ENCODE measurements around the gene ABCB9.

Gene ABCB9

GRCh38 chr12:122981587-122982476, 15.6 kb upstream of the ABCB9 start:
- DNase-seq (ENCODE audit: low read depth), result no peak

GRCh38 chr12:122981036-122981471, 14.8 kb upstream of the ABCB9 start:
- DNase-seq (ENCODE audit: low read depth), result peak; percentile 44

- DNase-seq (ENCODE audit: low read depth), result peak; percentile 75
Observed at GRCh38 chr12:122980183-122981035, 14.1 kb upstream of the ABCB9 start, which contains the start of gene ARL6IP4. ARL6IP4 (plus strand) TSS chr12:122980681; CDS start chr12:122981140, 459 bp downstream.

- peak; percentile 30 for DNase-seq (ENCODE audit: low read depth)
Observed at GRCh38 chr12:122979908-122980182, 13.6 kb upstream of the ABCB9 start.

- peak; percentile 7 for DNase-seq (ENCODE audit: low read depth)
Observed at GRCh38 chr12:122979001-122979907, 13.0 kb upstream of the ABCB9 start.

GRCh38 chr12:122978507-122978955, 12.3 kb upstream of the ABCB9 start:
- DNase-seq (ENCODE audit: low read depth), result no peak

GRCh38 chr12:122977655-122978392, 11.6 kb upstream of the ABCB9 start:
- DNase-seq (ENCODE audit: low read depth), result no peak

GRCh38 chr12:122977153-122977552, 10.9 kb upstream of the ABCB9 start:
- no peak for DNase-seq (ENCODE audit: low read depth)

GRCh38 chr12:122976648-122976975, 10.3 kb upstream of the ABCB9 start:
- DNase-seq (ENCODE audit: low read depth), result no peak

GRCh38 chr12:122975790-122976647, 9.8 kb upstream of the ABCB9 start:
- no peak for DNase-seq (ENCODE audit: low read depth)

GRCh38 chr12:122974892-122975789, 8.9 kb upstream of the ABCB9 start, which contains the start of gene OGFOD2:
OGFOD2 (plus strand) TSS chr12:122975244; CDS start chr12:122975252, 8 bp downstream.
- DNase-seq (ENCODE audit: low read depth), result peak; percentile 93

GRCh38 chr12:122974274-122974891, 8.1 kb upstream of the ABCB9 start:
- peak; percentile 99 for DNase-seq (ENCODE audit: low read depth)

GRCh38 chr12:122969676-122970075, 3.4 kb upstream of the ABCB9 start:
- DNase-seq (ENCODE audit: low read depth), result no peak

- DNase-seq (ENCODE audit: low read depth), result no peak
Observed at GRCh38 chr12:122968104-122968503, 1.8 kb upstream of the ABCB9 start.

- DNase-seq (ENCODE audit: low read depth), result no peak
Observed at GRCh38 chr12:122966743-122967550, 684 bp upstream of the ABCB9 start.

- DNase-seq (ENCODE audit: low read depth), result no peak
Observed at GRCh38 chr12:122965321-122965751, 927 bp downstream of the ABCB9 start.

GRCh38 chr12:122964439-122965257, 1.6 kb downstream of the ABCB9 start:
- no peak for DNase-seq (ENCODE audit: low read depth)

Measured in iris pigment epithelial cell (primary cell).